ENCODE results near the gene LRBA.

DNA sequence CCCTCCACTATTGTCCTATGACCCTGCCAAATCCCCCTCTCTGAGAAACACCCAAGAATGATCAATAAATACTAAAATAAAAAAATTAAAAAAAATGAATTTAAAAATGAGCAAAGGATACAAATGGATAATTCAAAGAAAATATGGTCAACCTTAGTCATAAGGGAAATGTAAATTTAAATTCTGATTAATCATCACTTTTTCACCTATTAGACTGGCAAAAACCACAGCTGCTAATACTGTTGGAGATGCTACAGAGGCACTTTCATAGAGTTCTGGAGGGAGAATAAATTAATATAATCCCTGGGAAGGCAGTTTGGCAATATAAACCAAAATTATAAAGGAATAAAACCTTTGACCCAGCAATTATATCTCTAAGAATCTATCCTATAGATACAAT is 50.3 kb downstream of the LRBA start:
- TF ChIP-seq POLR2A (IDR thresholded peaks at IDR 0.05; ENCODE audit: low read depth, low read length) (no peak), TAF1 (IDR thresholded peaks at IDR 0.05; ENCODE audit: low read depth, low read length) (no peak), POLR2AphosphoS5 (IDR thresholded peaks at IDR 0.05; ENCODE audit: low read depth, low read length) (no peak), POU2F2 (IDR thresholded peaks at IDR 0.05; ENCODE audit: low read depth, low read length) (no peak)

All from GM12891 (cell line).